KOPT-K1 (cell line): ENCODE data around the gene MARF1.

Source experiments
- H3K27ac ChIP-seq: fragments of 200-600 bp; sonication (generic); 2 replicates; pipeline ENCODE4 v1.5.1; 2016; ENCODE audit warnings: antibody characterized with exemption, mild to moderate bottlenecking, low read depth, low read length; ENCODE audit not compliant: poor library complexity, severe bottlenecking
- H3K36me3 ChIP-seq: fragments of 200-600 bp; sonication (generic); 2 replicates; pipeline ENCODE4 v1.5.1; 2017; ENCODE audit warnings: antibody characterized with exemption, mild to moderate bottlenecking, low read length, moderate library complexity; ENCODE audit not compliant: insufficient read depth
- H3K9me3 ChIP-seq: fragments of 200-600 bp; sonication (generic); 2 replicates; pipeline ENCODE4 v1.5.1; 2017; ENCODE audit warnings: antibody characterized with exemption, low read length, mild to moderate bottlenecking; ENCODE audit not compliant: insufficient read depth, poor library complexity, severe bottlenecking

Gene MARF1

GRCh38 chr16:15602285-15603044 lies 40.5 kb downstream of the MARF1 start:
- Histone ChIP-seq H3K9me3 (no peaks in the 10 kb centered on the region), H3K27ac (no peak overlapping the region), H3K36me3 (peaks cover 100% of the 10 kb centered on the region)

GRCh38 chr16:15601212-15601879 lies 41.6 kb downstream of the MARF1 start:
- Histone ChIP-seq H3K9me3 (no peaks in the 10 kb centered on the region), H3K27ac (no peak overlapping the region), H3K36me3 (peaks cover 100% of the 10 kb centered on the region)

DNA sequence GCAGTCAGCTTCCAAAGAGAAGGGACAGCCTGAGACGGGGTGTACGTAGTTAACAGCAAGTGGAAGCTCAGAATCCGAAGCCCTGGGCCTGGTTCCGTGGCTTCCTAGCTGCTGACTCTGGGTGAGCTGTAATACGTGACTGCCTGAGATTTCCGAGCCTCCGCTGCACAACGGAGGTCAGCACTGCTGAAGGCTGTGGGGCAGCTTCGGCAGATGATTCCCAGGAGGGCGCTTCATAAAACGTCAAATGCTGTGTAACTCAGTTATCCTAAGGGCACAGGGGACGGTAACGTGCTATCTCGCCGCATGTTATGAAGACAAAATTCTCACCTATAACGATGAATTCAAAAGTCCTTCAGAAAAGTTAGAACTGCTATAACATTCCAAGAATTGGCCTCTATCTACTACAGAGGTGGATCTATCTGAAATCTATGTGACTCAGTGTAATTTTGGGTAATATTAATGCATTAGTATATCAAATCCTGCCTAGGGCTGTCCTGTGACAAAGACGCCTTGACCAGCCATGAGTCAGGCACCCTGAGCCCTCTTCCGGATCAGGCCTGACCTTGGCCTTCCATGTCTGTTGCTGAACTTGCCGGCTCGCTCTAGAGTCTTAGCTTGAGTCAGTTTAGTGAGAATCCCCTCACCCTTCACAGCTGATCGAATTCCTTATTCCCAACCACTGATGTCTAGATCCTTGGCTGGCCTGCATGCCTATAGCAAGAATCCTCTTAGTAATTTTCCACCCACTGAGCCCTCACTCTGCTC lies 43.5 kb downstream of the MARF1 start:
- Histone ChIP-seq H3K36me3 (peaks cover 100% of the 10 kb centered on the region), H3K27ac (no peak overlapping the region), H3K9me3 (no peaks in the 10 kb centered on the region)

- Histone ChIP-seq H3K36me3 (peaks cover 100% of the 10 kb centered on the region), H3K27ac (no peak overlapping the region), H3K9me3 (no peaks in the 10 kb centered on the region)
Measured at GRCh38 chr16:15598648-15599190, 44.2 kb downstream of the MARF1 start.

DNA sequence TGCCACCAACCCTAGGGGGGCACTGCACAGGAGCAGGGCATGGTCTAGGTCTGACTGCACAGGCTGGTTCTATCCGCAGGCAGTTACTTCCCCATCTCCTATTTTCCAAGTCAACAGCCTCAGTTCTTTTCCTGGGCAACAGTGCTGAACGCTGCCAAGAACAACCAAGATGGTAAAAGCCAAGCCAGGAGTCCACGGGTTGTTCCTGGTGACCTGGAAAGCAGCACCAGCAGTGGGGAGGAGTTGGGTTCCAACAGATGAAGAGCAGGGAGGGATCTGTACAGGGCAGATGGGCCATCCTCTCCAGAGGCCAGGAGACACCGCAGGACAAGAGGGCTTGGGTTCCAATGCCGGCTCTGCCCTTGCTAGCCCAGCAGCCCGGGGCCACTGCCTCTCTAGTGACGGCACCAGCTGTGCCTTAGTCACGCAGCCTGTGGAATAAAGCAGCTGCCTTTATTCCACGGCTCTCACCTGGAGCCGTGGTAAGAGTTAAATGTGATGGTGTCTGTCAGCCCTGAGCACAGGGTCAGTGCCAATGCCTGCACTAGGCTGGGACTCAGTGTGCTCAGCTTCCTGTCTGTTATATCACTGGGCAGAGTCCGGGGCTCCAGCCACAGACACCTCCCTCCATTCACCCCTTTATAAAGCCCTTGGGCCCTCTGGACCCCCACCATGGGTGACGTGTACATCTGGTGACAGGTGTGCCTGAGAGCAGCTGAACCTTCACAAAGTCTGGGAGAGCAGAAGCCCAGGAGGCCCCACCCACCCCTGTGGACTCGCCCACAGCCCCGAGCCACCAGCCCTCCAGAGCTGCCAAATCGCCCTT lies 44.9 kb downstream of the MARF1 start:
- no peak overlapping the region for H3K27ac ChIP-seq
- no peaks in the 10 kb centered on the region for H3K9me3 ChIP-seq
- H3K36me3 ChIP-seq = peaks cover 97% of the 10 kb centered on the region

- peaks cover 88% of the 10 kb centered on the region for H3K36me3 ChIP-seq
- no peak overlapping the region for H3K27ac ChIP-seq
- H3K9me3 ChIP-seq = no peaks in the 10 kb centered on the region
Measured at GRCh38 chr16:15597135-15597534, 45.8 kb downstream of the MARF1 start.

DNA sequence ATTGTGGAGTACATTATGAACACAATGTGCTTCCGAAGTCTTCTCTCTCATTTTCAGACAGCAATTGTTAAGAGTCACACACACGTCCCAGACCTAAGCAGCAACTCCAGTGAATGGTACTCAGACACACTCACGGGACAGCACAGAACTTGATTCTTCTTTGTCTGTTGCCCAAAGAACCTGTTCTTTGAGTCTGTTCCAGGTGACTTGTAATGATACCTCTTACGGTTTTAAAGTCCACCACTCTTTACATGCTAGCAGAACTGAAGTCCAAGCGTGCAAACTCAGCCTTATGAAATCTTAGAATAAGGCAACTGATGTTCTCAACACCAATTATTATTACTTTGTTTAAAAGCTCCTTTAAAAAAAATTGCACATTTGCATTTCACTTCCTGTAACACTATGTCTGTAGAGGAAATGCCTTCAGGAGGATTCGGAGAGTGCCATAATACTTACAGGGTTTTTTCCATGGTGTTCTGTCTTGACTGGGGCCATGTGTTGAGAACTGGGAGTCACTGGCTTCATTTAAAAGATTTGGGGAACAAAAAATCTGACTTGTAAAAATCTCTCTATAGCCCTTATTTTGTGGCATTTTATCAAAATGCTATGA lies 48.1 kb downstream of the MARF1 start:
- Histone ChIP-seq H3K9me3 (no peaks in the 10 kb centered on the region), H3K36me3 (peaks cover 69% of the 10 kb centered on the region), H3K27ac (no peak overlapping the region)

DNA sequence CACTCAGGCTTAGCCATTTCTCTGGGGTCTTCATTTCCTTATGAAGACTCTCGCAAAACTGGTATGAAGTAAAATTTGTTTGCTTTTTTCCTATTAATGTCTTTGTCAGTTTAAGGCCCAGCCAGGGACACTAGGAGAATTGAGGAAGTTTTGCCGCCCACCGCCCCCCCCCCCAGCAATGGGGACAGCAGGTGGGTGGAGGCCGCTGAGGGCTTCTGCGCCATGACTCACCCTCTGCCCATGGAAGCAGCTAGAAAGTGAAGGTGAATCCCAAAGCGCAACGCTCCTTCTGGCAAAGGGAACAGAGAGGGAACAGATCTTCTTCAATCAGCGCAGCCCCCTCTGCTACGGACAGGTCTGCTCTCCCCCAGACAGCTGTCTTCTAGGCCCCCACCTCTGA lies 49.7 kb downstream of the MARF1 start:
- H3K9me3 ChIP-seq = no peaks in the 10 kb centered on the region
- no peak overlapping the region for H3K27ac ChIP-seq
- H3K36me3 ChIP-seq = peaks cover 53% of the 10 kb centered on the region

DNA sequence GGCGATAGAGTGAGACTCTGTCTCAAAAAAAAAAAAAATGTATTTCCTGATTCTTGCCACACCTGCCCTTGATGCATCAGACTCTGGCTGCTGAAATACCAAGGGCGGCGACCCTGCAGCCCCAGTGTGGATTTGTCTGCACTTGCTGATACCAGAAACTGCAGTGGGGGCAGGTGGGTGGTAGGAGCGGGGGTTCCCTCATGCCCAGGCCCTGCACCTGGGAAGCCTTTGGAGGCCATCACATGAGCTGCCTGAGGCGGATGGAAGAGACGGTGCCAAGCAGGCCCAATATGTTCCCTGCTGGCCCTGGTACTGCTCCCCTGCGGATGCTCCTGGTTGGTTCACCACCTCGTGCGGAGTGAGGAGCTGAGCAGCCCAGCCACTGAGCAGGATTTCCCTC lies 50.6 kb downstream of the MARF1 start:
- no peaks in the 10 kb centered on the region for H3K9me3 ChIP-seq
- H3K27ac ChIP-seq = no peak overlapping the region
- H3K36me3 ChIP-seq = peaks cover 44% of the 10 kb centered on the region

DNA sequence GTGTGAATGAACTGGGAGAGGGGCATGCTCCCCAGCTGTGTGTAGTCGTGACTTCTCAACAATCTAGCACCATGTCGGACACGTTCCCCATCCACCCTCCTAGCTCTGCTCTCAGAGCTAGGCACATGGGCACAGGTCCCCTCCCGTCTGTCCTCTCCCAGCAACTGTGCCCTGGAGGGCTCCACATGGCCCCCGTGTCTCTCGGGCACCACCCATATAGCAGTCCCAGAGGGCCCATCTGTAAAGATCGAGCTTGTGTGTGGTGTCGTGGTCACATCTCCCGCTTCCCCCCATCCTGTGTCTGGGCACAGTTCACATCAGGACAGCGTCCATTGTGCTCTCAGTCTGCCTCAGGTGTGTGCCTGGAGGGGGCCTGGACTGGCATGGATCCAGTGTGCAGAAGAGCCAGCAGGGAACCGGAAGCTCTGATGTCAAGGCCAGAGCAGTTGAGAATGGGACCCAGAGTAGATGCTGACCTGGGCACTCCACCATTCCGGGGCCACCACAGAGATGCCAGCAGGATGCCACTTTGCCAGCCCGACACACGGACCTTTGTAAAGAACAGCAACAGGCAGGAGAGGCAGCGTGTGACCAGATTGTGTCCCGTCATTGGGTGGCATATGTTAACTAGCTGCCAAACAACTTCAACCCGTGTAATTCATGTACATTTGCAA lies 55.7 kb downstream of the MARF1 start:
- Histone ChIP-seq H3K36me3 (peaks cover 4% of the 10 kb centered on the region; the same call in 1 of the 2 replicates), H3K27ac (no peak overlapping the region), H3K9me3 (peaks cover 18% of the 10 kb centered on the region)

- Histone ChIP-seq H3K27ac (no peak overlapping the region), H3K9me3 (peaks cover 18% of the 10 kb centered on the region), H3K36me3 (peaks cover 4% of the 10 kb centered on the region; the same call in 1 of the 2 replicates)
Measured at GRCh38 chr16:15586716-15587115, 56.2 kb downstream of the MARF1 start.

DNA sequence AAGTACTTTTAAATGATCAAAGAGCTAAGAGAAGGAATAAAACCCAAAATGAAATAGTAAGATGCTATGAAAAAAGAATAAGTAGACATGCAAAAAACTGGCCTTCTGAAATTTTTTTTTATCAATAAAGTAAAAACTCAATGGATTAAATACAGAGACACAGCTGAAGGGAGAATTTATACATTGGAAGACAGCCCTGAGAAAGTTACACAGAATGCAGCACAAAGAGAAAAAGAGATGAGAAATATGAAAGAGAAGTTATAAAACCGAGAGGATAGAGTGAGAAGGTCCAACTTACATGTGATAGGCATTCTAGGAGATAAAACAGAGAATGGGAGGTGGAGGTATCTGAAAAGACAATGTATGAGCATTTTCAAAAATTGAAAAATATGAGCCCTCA lies 57.0 kb downstream of the MARF1 start:
- peaks cover 3% of the 10 kb centered on the region; the same call in 1 of the 2 replicates for H3K36me3 ChIP-seq
- H3K9me3 ChIP-seq = peaks cover 18% of the 10 kb centered on the region
- no peak overlapping the region for H3K27ac ChIP-seq

- H3K27ac ChIP-seq = no peak overlapping the region
- peaks cover 18% of the 10 kb centered on the region for H3K9me3 ChIP-seq
- H3K36me3 ChIP-seq = no peaks in the 10 kb centered on the region
Measured at GRCh38 chr16:15583526-15583925, 59.4 kb downstream of the MARF1 start.
